HG02852 (cell line): ENCODE measurements around the gene KRTAP5-1.

Experiments used
- ATAC-seq: cut with Tn5 transposase; IDR thresholded peaks from one replicate; pipeline ENCODE4 v1.9.1; 2021; ENCODE audit warnings: mild to moderate bottlenecking, moderate library complexity; ENCODE audit not compliant: unreplicated experiment

The KRTAP5-1 gene

DNA sequence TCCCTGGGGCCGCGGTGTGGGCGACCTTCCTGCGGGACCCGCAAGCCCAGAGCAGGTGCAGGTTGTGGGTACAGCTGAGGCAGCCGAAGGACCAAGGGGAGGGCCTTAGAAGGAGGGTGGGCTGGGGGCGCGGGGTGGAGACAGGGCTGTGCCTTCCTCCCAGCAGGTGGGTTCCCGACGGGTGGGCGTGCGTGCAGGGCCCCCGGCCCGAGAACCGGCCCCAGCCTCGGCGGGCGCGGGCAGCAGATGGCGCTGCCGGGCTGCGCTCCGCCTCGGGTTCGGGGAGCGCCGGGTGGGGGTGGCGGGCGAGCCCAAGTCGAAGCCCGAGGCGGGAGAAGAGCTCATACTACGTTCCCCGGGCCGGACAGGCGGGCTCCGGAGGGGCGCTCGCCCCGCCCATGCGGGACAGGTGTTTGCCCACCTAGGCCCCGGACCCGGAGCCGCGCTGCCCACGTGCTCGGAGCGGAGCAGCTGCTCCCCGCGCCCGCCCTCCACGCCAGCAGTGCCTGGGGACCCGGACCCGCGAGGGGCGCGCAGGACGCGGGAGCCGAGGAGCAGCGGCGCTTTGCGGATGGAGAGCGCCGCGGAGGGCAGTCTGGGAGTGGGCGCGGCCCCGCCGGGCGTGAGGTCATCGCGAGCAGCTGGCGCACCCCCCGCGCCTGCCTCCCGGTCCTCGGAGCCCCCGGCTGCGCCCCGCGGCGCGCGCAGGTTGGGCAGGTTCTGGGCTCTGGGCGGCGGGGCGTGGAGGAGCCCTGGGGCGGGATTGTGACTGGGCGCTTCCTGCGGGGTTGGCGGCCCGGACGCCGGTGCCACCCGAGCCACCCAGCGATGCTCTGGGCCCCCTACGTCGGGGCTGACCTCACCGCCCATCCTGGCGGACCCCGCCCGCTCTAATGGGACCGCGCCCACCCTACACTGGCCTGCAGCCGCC, 38.3 kb downstream of the KRTAP5-1 start:
- no peak for ATAC-seq

DNA sequence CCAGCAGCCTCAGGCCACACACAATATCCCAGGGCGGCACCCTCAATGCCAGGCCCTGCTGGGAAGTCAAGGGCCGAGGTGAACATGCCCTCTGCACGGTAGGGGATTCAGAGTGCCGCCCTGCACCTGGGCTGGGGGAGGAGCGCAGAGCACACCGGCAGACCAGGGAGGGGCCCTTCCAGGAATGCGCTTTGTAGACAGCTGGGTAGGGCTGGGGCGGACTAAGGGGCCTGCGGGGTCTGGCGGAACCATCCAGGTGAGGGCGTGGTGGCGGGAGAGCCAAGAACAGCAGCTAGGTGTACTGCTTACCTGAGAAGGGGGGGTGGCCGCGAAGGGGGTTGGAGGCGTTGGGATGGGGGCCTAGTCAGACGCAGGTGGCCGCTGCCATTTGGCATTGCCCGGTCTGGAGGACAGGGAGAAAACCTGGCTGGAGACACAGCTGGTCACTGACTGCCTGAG, 39.0 kb downstream of the KRTAP5-1 start:
- no peak for ATAC-seq

- no peak for ATAC-seq
Measured at GRCh38 chr11:1545432-1545831, 39.7 kb downstream of the KRTAP5-1 start.

GRCh38 chr11:1544536-1544935, 40.5 kb downstream of the KRTAP5-1 start:
- no peak for ATAC-seq

GRCh38 chr11:1543606-1544263, 41.3 kb downstream of the KRTAP5-1 start:
- no peak for ATAC-seq

GRCh38 chr11:1542267-1542666, 42.8 kb downstream of the KRTAP5-1 start:
- no peak for ATAC-seq

DNA sequence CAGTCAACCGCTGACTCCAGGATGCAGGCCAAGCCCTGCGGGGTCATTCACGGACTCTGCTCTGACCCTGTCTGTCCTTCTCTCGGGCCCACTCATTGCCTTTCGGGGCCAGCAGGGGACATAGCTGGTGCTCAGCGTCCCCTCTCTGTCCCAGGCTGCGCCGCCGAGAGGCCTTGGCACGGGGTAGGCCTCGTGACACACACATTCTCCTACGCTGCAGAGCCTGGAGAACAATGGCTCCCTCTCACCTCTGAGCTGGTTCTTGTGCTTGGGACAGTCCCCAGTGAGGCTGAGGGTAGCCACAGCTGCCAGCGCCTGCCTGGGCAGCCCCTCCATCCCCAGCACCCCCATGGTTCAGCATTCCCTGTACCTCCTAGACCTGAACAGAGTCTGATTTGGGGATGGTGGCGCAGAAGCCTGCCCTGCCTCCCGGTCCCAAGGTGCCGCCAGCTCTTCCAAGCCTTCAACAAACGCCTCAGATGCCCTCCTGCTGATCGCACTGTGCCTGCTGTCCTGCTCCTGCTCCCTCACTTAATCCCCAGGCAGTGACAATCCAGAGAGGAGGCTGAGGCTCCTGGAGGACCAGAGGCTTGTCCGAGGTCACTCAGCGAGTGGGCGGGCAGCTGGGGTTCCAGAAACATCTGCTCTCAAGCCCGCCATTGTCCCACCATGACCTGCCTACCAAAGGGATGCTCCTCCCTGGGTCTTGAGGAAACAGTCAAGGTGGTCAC, 43.4 kb downstream of the KRTAP5-1 start:
- no peak for ATAC-seq

- ATAC-seq = no peak
Measured at GRCh38 chr11:1540074-1540473, 45.0 kb downstream of the KRTAP5-1 start.

DNA sequence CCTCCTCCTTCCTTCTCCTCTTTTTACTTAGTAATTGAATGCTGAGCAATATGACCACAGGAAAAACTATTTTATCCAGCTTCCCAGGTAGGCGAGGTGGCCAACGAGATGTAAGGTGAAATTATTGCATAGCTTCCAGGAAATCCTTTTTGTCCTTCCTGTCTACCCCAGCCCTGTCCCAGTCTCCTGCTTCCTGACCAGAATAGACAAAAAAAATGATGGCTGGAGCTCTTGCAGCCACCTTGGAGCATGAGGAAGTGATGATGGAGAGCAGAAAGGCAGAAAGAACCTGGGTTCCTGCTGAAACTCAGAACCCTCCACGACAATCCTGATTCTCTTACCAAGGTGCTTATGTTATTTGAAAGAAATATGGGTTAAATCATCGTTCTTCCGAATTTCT, 46.9 kb downstream of the KRTAP5-1 start:
- ATAC-seq = no peak

DNA sequence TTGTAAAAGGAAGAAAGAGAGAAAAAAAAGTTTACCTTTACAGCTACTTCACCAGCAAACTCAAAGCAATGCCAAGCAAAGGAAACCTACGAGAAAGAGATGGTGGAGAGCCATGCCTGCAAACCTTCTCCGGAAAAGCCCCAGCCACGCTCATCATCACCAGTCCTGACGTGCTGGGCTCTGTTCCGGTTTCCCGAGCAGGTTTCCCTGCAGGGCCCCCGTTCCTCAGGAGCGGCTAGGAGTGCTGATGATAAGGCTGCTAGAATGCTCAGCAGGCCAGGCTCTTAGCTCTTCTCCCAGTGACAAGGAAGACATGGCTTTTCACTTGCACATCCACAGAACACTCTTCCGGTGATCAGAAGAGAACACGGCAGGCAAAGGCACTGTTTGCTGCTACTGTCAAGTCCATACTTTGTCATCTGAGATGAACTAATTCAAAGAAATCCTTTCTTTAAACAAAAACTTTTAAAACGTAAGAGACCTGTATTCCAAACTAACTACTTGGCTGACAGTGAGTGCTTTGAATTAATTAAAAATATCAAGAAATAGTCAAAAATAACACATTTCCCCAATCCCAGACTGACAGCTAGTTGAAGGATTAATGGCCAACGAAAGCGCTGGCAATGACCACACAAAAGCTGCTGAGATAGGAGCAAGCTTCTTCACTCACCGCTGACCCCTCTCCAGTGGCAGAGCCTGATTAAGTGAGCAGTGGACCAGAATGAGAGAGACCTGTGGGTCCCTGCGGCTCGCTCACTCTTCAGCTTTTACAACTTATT, 48.8 kb downstream of the KRTAP5-1 start:
- no peak for ATAC-seq

GRCh38 chr11:1534682-1535081, 50.4 kb downstream of the KRTAP5-1 start:
- ATAC-seq = no peak
